Left ventricle myocardium superior (tissue), 1 donor: Measurements from ENCODE around the gene HS6ST3. TPM values are rescaled to one million over a fixed set of nuclear protein-coding genes. Genes with fewer than 3 reads are reported as not detected.

ENCODE experiments used
- ATAC-seq: fragments of 200-7000 bp; cut with Tn5 transposase; one replicate; pipeline ENCODE4 v1.9.1; 2020; ENCODE audit warnings: mild to moderate bottlenecking, moderate library complexity
- DNase-seq: peaks from one replicate; pipeline ENCODE4 v3.0.0-alpha.2; 2020
- intact Hi-C: fragments of 100-400 bp; cut with micrococcal nuclease; formaldehyde crosslinking; loops from one replicate; pipeline ENCODE4 v1.11.0; 2022
- total RNA-seq: library from RNA; stranded (reverse); fragmentation: NEBNext Ultra II Directional; extraction: Animal tissue kit (Norgen Biotek cat#: 25700); gene quantifications from one replicate; pipeline ENCODE4 v1.2.1, GENCODE V29; 2021
- donor health status: DM: no; HTN: yes; CAD: no; lungs with severe emphysema.

HS6ST3 gene
- total RNA-seq, 1 donor from 2014 or later = 2.0 TPM

DNA sequence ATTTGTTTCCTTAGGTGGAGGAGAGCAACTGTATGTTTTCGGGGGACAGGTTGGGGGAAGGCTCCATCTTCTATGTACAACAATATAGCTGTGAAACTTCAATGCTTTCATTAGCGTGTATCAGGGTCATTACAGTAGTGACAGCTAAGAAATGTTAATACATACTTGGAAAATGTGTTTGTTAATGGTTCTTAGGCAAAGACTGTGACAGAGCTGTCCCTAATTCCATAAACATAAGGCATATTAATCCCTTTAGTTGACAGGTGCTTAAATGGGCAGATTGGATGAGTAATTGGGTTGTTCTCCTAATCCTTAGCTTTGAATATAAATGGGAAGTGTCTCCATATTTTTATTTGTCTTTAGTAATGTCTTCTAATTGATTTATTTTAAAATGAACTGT lies 313.7 kb downstream of the HS6ST3 start:
- intact Hi-C loops = no loop called here
- no peak for ATAC-seq
- DNase-seq = no peak

DNA sequence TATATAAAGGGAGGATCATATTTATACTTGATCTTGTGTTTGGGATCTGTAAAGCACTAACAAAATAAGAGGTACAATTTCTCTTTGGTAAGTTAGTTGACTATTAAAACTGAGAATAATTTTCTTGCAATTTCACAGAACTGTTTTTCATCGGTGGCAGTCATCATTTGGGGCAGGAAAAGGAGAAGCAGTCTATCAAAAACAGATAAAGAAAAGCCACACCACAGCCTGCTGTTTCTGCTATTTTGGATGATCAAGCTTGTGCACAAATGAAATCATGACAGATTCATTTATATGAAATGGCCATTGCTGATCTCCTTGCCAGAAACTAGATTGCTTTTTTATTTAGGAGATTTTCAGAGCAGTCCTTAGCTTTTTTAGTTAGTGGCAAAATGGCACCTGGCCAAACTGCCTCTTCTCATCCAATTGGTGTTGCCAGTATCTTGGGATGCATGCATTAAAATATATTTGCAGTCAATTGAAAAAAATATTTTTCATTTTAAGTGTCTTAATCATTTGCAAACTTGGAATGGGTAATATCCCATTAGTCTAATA lies 326.0 kb downstream of the HS6ST3 start:
- no peak for ATAC-seq
- intact Hi-C loops = no loop called here
- no peak for DNase-seq

DNA sequence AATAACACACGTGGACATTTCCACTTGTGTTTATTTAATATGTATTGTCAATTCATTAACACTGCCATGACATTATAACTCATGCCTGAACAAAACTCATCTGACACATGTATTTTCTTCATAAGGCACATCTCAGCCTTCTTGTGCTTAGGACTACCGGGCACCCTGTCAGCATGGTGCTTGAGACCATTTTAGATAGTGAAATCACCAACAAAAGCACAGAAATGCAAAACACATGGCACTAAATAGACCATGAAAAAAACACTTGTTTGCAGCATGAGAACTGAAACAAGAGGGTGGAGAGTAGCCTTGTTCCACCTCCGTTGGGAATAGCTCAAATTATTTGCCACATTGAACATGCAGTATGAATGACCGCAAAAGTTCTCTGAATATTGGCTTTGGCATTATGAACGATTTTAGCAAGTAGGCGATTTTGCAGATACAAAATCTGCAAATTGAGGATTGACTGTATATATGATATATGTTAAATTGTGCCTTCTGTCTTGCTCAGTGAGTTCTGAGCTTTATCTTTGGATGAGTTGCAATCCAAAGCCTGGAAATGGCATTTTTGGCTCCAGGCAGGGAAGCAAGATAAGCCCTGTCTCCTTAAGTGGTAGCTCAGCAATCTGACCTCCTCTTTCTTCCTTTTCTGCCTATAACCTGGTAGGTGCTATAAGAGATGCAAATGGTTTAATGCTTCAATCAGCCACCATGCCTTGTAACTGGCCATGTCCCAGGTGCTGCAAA lies 328.2 kb downstream of the HS6ST3 start:
- ATAC-seq (no peak), DNase-seq (no peak)
- intact Hi-C loops = no loop called here

DNA sequence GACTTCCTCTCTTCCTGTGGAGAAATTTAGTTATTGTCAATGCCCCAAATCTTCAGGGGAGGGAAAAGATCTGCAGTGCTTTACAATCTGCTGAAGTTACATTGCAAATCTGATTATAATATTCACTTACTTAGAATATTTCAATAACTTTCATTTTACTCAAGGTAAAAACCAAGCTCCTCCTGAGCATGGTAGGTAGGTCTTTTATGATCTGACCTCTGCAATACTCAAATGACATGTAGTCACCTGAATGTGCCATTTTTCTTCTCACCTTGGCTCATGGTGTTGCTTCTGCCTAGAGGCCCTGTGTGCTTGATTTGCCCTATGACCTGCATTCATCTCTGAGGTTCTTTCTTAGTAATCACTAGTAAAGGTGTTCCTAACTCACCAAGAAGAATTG lies 331.4 kb downstream of the HS6ST3 start:
- no peak for ATAC-seq
- intact Hi-C loops = no loop called here
- no peak for DNase-seq

DNA sequence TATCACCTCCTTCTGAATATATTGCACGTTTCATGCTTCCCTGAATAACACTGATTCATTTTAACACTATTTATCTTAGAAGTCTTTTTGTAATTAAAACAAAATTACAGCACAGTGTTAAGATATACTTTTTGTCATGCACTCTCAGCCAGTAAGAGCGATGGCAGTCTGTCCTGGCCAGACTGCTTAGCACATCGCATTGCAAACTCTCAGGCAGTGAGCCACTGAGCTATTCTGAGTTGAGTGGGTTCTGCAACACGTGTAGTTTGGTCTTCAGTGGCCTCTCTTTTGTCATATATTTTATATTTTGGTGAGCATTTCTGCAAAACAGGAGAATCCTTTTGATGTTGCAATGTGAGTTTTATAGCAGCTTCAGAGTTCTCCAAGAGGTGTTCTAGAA lies 332.1 kb downstream of the HS6ST3 start:
- intact Hi-C loops = no loop called here
- ATAC-seq = peak; percentile 72
- DNase-seq = no peak

DNA sequence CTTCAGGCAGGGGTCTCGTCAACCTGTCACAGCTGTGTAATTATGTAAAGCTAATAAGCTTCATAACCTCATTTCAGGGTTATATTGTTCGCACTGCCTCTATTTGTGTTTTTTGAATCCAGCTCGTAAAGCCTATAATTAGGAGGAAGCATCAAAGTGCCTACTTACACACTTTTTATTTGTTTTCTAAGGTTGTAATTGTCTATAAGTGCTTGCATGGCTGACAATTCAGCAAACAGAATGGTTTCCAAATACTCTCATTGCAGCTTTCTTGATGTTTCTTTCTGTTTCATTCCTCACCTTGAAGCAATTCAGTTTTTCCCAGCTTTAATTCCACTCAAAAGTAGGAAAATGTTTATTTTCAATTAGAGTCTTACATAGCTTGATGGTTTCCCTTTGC lies 336.3 kb downstream of the HS6ST3 start:
- ATAC-seq (no peak), DNase-seq (no peak)
- intact Hi-C loops = no loop called here

DNA sequence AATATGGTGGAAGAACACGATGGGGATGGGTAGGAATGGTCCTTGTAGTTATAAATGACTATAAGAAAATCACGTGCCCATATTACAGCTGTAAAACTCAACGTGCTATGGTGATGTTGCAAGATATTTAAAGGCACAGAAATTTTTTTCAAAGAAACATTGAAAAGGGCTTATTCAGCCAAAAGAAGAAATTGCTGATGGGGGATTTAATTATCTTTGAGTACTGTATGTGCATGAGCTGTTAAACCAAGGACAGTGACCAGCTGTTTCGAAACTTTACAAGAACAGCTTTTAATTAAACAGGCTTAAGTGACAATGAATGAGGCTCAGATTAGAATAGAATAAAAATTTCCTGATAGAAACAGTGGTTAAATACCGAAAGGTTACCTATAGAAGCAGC lies 339.0 kb downstream of the HS6ST3 start:
- no peak for DNase-seq
- intact Hi-C loops = no loop called here
- ATAC-seq = no peak

DNA sequence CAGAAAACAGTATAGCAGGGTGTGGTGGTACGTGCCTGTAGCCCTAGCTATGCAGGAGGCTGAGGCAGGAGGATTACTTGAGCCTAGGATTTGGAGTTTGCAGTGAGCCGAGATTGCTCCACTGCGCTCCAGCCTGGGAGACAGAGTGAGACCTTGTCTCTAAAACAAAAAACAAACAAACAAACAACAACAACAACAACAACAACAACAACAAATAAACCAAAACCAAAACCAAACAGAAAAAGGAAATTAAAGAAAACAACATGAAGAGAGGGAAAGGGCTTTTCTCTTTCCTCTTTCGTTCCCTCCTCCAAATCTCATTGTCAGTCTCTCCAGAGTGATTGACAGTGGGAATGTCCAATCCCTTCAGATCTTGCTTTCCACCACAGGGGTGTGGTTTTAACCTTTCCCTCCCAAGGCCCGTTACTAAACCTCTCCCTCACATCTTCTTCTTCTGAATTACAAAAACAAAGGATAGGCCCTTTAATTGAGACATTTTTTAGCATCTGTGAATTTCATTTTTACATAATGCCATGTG lies 341.2 kb downstream of the HS6ST3 start:
- DNase-seq = no peak
- ATAC-seq = no peak
- intact Hi-C loops = no loop called here

DNA sequence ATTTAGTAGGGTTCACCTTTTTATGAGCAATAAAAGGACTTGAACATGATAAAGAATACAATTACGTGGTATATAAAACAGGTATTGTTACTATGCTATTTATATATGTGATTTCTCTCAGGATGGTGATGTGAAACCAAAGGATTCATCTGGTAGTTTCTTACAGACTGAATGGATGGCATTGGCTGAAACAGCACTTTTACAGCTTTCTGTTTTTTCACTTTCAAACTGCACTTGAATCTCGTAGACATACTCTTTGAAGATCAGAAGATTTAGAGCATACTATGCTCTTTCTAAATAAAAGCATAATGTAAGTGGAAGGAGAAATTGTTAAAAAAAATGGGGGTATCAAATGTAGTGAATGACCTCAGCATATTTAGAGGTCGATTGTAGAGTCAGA lies 354.8 kb downstream of the HS6ST3 start:
- intact Hi-C loops = no loop called here
- ATAC-seq = no peak
- DNase-seq = no peak

DNA sequence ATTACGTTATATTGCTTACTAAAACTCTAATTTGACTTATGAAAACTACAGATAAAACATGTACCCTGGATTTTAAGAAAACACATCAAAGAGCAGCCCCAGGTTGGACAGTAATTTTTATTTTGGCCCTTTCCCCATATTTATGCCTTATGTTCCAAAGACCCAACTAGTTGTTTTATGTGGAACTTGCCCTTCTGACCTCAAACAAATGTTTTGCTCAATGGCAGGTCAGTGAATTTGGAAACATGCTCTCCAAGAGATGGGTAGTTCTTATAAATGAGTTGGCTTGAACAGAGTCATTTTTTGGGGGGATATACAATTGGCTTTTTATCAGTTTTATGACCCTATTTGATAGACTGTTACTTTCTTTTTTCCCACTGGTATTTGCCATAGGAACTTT lies 360.0 kb downstream of the HS6ST3 start:
- ATAC-seq = no peak
- intact Hi-C loops = no loop called here

DNA sequence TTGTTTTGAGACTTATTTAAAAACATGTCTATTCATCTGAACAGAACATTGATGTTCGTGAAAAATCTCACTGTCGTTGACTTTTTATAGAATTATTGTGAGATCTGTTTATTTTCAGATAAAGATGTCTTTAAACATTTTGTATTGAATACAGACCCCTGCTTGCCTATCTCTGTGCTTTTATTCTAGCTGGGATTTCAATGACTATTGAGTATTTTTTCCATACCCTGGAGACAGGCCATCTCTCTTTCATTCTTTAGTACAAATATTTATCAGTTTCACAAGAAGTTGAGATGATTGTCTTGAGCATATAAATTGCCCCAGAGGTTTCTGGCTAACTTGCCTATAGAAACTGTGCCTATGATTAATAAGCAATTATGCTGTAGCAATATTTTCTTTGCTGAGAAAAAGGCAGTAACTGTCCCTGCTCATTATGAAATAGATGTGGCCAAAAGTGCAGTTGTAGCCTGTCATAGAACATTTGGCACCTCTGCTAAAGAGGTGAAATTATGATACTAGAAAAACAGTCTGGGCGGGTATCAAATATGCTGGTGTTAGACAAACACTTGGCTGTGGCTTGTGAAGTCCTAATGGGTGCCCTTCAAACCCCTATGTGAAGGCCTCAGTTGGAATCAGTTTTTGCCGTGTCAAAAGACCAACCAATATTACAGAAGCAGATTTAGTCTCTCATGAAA lies 360.6 kb downstream of the HS6ST3 start:
- intact Hi-C loops = no loop called here
- ATAC-seq (peak; percentile 48), DNase-seq (no peak)

More for the DNA sequence above, 360.0 kb downstream of the HS6ST3 start:
- DNase-seq = no peak

DNA sequence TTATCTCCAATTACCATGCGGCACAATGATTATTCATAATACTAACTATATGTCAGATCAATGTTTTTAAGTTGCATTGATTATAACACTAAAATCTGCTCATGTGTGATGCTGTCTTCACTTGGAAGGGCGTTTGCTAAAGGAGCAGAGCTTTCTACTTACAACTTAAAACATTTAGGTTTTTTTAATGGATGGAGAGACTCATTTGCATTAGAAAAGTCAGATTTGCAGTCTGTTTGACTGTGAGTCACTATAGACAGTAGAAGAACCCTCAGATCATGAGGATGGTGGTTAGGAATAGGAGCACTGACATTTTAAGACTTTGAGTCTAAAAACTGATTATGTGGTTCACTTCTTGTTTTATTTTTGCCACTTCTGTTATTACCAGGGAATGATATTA lies 364.6 kb downstream of the HS6ST3 start:
- ATAC-seq (no peak), DNase-seq (no peak)
- intact Hi-C loops = no loop called here

DNA sequence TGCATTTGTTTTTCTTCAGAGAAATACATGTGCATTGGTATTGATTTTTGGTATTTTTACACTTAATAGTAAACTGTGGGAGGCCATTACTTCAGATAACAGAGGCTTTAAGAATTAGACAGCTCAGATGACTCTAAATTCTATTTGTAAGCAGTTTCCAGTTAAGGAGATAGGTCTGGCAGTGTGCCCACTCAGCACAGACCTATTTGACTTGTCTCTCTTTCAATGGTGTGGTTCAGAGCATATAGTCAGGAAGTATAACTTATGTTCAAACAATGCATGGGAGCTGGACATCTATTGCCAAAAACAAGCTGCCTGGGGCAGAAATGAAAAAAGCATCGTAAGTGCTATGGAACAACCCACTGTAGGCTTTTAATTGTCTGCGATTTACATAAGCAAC lies 370.7 kb downstream of the HS6ST3 start:
- intact Hi-C loops = no loop called here
- no peak for ATAC-seq
- no peak for DNase-seq

DNA sequence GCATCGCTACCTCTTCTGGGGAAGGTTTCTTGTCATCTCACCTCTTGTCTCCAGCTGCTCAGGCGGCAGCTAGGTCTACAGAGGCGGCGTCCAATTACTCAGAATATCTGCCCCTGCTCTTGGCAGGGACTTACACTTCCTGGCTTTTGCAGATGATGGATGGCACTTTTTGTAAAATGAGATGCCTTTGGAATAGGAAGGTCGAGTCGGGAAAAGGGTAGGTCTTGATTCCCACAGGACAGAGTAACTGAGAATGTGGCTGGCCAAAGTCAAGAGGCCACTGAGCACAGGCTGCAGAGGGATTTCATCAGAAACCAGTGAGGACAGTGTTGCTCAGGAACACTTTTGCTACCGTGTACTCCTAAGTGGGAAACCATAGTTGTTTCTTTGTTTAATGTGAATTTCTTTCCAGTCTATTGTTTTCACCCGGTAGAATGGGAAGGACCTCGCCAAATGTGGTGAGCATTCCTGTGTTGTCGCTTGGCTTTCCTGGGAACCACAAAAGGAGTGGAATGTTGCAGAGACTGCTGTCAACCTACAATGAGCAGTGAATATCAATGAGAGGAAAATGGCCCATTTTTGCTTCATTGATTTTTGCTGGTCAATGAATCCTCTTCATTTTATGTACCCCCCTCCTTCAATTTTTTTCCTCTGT lies 383.7 kb downstream of the HS6ST3 start:
- ATAC-seq (peak; percentile 51), DNase-seq (no peak)
- intact Hi-C loops = no loop called here

DNA sequence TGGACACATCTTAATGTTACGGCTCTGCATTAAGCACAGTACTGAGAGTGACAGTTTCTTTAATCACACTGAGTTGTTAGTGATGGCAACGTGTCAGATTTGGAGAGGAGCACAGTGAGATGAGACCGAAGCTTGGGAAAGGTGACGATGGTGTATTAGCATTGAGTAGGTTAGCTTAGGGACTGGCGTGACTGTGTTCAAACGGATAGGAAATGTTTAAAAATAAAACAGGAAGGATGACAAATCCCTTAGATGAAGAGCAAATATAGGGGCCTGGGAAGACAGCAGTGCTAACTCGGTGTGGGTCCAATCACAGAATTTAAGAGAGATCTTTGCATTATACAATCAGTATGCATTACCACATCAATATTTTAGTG lies 384.3 kb downstream of the HS6ST3 start:
- ATAC-seq = peak; percentile 73
- no peak for DNase-seq

DNA sequence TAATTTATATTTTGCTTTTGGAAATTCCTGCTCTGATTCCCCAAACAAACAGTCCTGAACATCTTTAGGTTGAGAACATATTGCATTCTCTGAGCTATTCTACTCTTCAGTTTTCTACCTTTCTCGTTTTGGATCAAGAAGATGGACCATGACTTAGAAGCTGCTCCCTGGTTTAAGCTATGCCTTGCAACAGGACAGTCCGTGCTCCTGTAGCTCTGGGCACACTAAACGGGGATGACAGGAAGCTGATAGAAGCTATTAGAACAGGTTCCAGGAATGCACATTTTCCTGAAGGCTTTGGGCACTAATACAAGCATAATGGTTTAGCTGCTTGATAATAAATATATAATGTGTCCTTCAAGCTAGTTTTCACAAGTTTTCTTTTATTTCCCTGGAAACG lies 385.2 kb downstream of the HS6ST3 start:
- DNase-seq (no peak), ATAC-seq (peak; percentile 88)
- intact Hi-C loops = no loop called here

More for the DNA sequence above, 384.3 kb downstream of the HS6ST3 start:
- intact Hi-C loops = no loop called here

DNA sequence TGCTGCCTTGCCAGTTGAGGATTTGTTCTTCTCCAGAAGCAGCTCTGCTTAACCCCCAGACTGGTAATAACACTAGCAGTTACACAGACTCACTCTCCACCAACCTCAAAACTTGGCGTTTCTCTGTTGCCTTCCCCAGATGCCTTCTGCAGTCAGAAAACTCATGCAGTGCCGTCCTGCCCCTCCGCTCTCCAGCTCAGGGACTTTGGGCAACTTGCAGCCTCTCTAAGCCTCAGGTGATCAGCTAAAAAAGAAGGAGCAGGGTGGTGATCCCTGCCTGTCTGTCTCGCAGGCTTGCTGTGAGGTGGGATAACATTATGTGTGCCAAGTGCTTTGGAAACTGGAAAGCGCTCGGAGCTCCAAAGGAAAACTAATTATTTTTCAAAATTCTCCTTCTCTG lies 391.6 kb downstream of the HS6ST3 start:
- DNase-seq (no peak), ATAC-seq (no peak)
- intact Hi-C loops = no loop called here

DNA sequence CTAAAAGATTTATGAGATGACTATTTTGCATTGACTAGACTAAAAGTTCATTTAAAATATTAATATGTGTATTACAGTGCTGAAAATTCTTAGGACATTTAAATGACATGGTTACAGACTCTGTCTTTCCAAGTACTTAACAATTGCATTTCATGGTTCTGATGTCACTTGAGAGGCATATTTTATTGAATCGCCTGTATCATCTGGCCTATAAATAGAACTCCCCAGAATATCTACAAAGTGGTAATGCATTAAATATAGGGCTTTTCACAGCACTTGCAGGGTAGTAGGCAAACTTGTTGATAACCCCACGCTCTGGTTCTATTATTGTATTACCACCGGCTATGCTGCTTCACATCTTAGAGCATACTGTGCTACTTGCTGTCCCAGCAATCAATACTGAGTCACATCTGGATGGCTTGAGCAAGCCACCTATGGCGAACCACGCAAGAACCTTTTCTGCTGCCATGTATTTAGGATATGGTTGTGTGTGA lies 400.6 kb downstream of the HS6ST3 start:
- ATAC-seq = peak; percentile 77
- intact Hi-C loops = no loop called here
- DNase-seq = no peak

DNA sequence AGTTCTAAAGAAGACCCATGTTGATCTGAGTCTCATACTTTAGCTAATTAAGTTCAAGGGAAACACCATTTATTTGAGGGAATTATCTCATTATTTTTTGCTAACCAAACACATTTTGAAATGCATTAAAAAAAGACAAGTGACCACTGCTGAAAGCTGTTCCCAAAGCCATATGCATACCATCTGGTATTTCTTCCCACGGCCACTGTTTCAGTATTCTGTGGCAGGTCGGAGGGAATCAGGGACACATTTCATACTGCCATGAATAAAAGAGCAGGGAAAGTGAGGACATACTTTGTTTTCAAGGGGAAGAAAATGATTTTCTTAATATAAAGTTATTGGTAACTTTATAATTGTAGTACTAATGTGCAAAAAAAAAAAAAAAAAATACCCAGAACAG lies 401.2 kb downstream of the HS6ST3 start:
- ATAC-seq = no peak
- intact Hi-C loops = no loop called here
- DNase-seq = no peak

DNA sequence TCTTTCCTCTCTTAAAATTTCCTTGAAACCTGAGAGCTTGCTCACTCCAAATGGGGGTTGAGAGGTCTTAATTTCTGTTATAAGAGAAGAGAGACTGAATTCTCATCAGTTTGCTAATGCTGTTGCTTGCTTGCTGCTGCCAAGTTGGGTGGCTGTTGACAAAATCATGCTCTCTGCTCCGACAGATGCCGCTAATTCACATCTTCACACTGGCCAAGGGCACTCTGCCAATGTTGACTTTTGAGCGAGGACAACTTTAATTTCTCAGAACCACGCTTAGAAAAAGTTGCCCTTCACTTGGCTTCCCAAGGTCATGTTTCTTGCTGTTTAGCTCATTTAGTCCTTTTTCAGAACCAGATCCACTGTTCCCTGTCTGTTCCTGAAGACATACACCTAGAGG lies 402.9 kb downstream of the HS6ST3 start:
- DNase-seq = no peak
- no peak for ATAC-seq
- intact Hi-C loops = no loop called here
